ENCODE results near the gene SEC14L3. TPM values are rescaled to one million over a fixed set of nuclear protein-coding genes. Genes with fewer than 3 reads are reported as not detected.

The SEC14L3 gene
- total RNA-seq, 1 experiment from 2014 or later, result not detected

DNA sequence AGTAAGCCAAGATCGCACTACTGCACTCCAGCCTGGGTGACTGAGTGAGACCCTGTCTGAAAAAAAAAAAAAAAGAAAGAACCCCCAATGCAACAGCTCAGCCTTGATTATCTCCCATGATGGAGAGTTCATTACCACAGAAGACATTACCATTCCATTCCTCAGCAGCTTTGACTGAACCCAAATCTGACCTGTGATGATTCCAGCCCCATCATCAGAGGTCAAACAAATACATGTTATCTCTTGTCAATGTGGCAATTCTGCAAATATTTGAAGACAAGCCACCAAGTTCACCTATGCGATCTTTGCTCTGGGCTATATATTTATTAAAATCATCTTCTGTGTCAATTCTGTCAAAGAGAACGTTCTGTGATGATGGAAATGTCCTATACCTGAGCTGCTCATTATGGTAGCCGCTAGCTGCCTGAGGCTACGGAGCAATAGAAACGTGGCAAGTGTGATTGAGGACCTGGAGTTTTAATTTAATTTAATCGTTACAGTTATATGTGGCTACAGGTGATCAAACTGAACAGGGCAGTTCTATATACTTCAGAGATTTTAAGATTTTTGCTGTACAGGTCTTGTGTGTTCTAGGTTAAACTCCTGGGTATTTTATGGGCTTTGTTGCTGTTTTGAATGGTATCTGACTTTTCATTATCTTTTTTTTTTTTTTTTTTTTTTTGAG lies 25.8 kb upstream of the SEC14L3 start:
- H3K4me1 Mint-ChIP-seq, result peaks cover 7 to 10% of the 10 kb centered on the region in 2 experiments
- no peak overlapping the region for H3K4me2 ChIP-seq (ENCODE audit: insufficient read depth, insufficient read length, low read length)
- no peaks in the 10 kb centered on the region for H3K9me3 ChIP-seq (ENCODE audit: control insufficient read depth, low read depth, low read length)
- H3K9me3 Mint-ChIP-seq, result no peaks in the 10 kb centered on the region
- no peak overlapping the region for H3K18ac ChIP-seq (ENCODE audit: insufficient read length, low read depth, low read length)
- no peak overlapping the region for H3K23ac ChIP-seq (ENCODE audit: insufficient read length, low read depth, low read length)
- peaks cover 4% of the 10 kb centered on the region for H3K27me3 Mint-ChIP-seq (ENCODE audit: low read depth)
- DNase-seq, result no peak
- H3K4me3 Mint-ChIP-seq, result no peak overlapping the region
- no peak overlapping the region for H2AFZ ChIP-seq (ENCODE audit: low read length)
- no peak overlapping the region for H2BK12ac ChIP-seq (ENCODE audit: insufficient read length, low read depth, low read length)
- no peaks in the 10 kb centered on the region for H3K79me2 ChIP-seq (ENCODE audit: insufficient read depth, low read length)
- no peak overlapping the region for H3T11ph ChIP-seq (ENCODE audit: low read length)
- H2BK5ac ChIP-seq (ENCODE audit: insufficient read length, low read length), result no peak overlapping the region
- H2BK15ac ChIP-seq (ENCODE audit: low read depth, low read length), result no peak overlapping the region
- no peak overlapping the region for H3K27ac ChIP-seq (ENCODE audit: insufficient read length, low read depth, low read length)
- H3K79me1 ChIP-seq (ENCODE audit: insufficient read depth, low read depth, low read length, poor library complexity, severe bottlenecking), result no peaks in the 10 kb centered on the region
- no peaks in the 10 kb centered on the region for H4K20me1 ChIP-seq (ENCODE audit: control insufficient read depth, insufficient read depth, insufficient read length)
- H4K5ac ChIP-seq (ENCODE audit: insufficient read length, low read depth, low read length), result no peak overlapping the region
- no peak overlapping the region for H3K27ac Mint-ChIP-seq
- H3K4ac ChIP-seq (ENCODE audit: low read depth, low read length), result no peak overlapping the region
- H3K9ac ChIP-seq (ENCODE audit: extremely low read depth, insufficient read length, low read length), result no peak overlapping the region
- H4K91ac ChIP-seq (ENCODE audit: insufficient read length, low read depth, low read length), result no peak overlapping the region
- H3K14ac ChIP-seq (ENCODE audit: insufficient read depth, low read length), result no peak overlapping the region
- TF ChIP-seq, protein P1, sequence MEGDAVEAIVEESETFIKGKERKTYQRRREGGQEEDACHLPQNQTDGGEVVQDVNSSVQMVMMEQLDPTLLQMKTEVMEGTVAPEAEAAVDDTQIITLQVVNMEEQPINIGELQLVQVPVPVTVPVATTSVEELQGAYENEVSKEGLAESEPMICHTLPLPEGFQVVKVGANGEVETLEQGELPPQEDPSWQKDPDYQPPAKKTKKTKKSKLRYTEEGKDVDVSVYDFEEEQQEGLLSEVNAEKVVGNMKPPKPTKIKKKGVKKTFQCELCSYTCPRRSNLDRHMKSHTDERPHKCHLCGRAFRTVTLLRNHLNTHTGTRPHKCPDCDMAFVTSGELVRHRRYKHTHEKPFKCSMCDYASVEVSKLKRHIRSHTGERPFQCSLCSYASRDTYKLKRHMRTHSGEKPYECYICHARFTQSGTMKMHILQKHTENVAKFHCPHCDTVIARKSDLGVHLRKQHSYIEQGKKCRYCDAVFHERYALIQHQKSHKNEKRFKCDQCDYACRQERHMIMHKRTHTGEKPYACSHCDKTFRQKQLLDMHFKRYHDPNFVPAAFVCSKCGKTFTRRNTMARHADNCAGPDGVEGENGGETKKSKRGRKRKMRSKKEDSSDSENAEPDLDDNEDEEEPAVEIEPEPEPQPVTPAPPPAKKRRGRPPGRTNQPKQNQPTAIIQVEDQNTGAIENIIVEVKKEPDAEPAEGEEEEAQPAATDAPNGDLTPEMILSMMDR (conservative IDR thresholded peaks at IDR 0.05), result no peak
- no peak overlapping the region for H3K56ac ChIP-seq (ENCODE audit: insufficient read length, low read depth, low read length)
- no peak overlapping the region for H2AK5ac ChIP-seq (ENCODE audit: insufficient read length, low read length)
- no peaks in the 10 kb centered on the region for H3K23me2 ChIP-seq (ENCODE audit: insufficient read length, low read depth, low read length, poor library complexity, severe bottlenecking)
- WGBS (ENCODE audit: extremely low coverage, insufficient read length, low lambda C conversion rate), result no CpG with 5 or more reads among the region's 7 CpGs
- H3K27me3 ChIP-seq (ENCODE audit: insufficient read depth, low read length), result no peaks in the 10 kb centered on the region
- H2BK20ac ChIP-seq (ENCODE audit: low read depth, low read length, poor library complexity, severe bottlenecking), result no peak overlapping the region
- H4K8ac ChIP-seq (replicated peaks; ENCODE audit: insufficient read length, low read depth, low read length), result no peak overlapping the region
- no peaks in the 10 kb centered on the region for H3K4me1 ChIP-seq (ENCODE audit: insufficient read depth, low read length)
- H2BK120ac ChIP-seq (ENCODE audit: low read depth, low read length, poor library complexity, severe bottlenecking), result no peak overlapping the region
- no peaks in the 10 kb centered on the region for H3K36me3 Mint-ChIP-seq (ENCODE audit: insufficient read depth in 1 of 3, low read depth in 3 of 3)

Data from H9 (cell line).